RWPE1 (cell line): ENCODE data around the gene STK17B.

ENCODE experiments used
- CTCF ChIA-PET: fragments of 350-600 bp; sonication (Branson Sonifier 250); formaldehyde crosslinking; extraction: SDS; loops from one replicate; lab custom pipeline; 2021; lab: Yijun Ruan, JAX
- POLR2A ChIA-PET: fragments of 400-600 bp; formaldehyde crosslinking; extraction: SDS; loops from one replicate; lab custom pipeline; 2020; ENCODE audit warnings: antibody characterized with exemption; ENCODE audit not compliant: low non-redundant PET; lab: Yijun Ruan, JAX
- DNase-seq: peaks from one replicate; pipeline ENCODE4 v3.0.0; 2012; ENCODE audit warnings: low spot score
- H3K27ac ChIP-seq: fragments of 450-650 bp; 2 replicates; pipeline ENCODE4 v1.5.1; 2017
- CTCF ChIP-seq: fragments of 450-650 bp; conservative IDR thresholded peaks from 2 replicates; pipeline ENCODE4 v1.5.1; 2017; ENCODE audit warnings: low read depth, mild to moderate bottlenecking

Gene STK17B

GRCh38 chr2:196117214-196117705 lies 54.1 kb downstream of the STK17B start:
- DNase-seq, result no peak
- H3K27ac ChIP-seq, result no peak overlapping the region
- TF ChIP-seq CTCF, result no peak
- CTCF ChIA-PET, result interaction anchor here (0.6 kb wide), 1 partner anchor 61 kb away, joined by 3 read pairs; no protein-coding TSS in a partner anchor
- POLR2A ChIA-PET, result no interaction called here

DNA sequence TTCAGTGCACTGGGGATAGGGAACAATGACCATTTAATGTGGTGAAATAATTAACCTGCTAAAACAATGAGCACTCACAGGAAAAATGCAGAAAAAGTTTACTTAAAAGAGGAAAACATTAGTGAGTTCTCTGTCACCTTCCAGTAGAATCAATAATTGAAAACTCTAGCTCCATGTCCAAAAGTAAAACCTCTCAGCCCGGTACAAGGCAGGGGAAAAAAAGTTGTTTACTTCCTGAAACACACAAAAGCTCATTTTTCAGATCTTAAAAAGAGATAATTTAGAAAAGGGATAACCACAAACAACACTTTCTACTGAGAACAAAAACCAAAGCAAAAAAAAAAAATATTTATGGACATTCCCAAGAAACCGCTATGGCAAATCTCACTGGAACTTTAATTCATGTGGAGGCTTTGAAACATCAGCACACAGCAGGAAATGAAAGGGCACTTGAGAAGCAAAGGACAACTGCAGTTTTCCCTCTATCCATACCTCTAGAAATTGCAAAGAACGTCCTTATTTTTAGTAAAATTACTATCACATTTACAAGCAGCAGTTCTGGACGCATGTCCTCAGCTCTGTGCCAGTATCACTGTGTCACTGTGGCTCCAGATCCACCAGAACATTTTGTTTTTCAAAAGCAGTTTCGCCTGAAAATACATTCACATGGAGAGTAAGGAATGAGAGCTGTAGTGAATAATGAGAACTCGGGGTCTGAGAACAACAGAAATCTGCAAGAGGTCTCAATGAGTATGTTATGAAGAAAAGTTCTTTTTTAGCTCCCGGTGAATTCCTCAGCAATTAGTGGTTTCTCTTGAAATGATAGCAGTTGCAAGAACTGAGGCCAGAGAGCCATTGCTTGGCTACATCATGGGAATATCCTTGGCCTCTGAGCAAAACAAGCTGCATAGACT lies 58.1 kb downstream of the STK17B start:
- ChIA-PET POLR2A (no interaction called here), CTCF (interaction anchor here (0.5 kb wide), 1 partner anchor 23 kb away, joined by 3 read pairs; no protein-coding TSS in a partner anchor)
- H3K27ac ChIP-seq, result no peak overlapping the region
- DNase-seq, result no peak
- TF ChIP-seq CTCF, result no peak

DNA sequence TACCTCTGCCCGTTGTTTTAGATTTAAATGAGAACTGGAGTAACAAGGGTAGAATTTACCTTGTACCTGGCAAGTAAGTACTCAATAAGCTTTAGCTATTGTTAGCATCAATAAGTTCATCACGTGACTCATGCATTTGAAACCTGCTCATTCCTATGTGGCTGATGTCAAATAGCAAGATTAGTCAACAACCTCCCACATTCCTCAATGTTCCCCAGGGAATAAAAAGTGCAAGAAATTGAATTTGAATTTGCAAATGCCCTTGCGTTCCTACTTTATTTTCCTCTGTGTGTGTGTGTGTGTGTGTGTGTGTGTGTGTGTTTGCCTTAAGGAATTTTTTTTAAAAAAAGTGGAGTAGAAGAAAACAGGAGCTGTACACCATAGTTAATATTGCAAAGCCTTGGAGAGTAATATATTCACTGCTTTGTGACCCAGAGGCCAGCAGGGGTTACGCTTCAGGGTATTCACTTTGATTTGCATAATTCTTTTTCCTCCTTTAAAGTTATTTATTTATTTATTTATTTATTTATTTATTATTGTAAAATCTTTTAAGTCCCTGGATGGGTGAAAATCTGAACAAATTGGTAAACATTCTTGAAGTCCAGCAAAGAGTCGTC lies 58.9 kb downstream of the STK17B start:
- ChIA-PET CTCF (no interaction called here), POLR2A (no interaction called here)
- no peak for TF ChIP-seq CTCF
- H3K27ac ChIP-seq, result no peak overlapping the region
- DNase-seq, result peak; percentile 59

DNA sequence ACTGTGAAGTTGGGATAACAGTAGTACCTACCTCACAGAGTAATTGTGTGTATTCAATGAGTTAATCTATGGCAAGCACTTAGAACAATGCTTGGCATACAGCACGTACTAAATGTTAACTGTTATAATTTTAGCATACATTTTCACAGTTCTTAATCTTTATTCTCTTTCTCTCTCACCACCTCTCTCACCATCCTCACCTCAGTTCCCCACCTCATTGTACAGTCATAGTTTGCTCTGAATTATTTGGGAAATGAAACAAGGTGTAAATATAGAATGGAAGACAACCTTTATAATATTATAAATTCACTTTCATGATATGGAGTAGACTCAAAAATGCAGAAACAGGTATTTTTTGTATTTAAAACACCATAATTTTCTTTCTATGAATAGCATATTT lies 62.8 kb downstream of the STK17B start:
- ChIA-PET POLR2A (no interaction called here), CTCF (no interaction called here)
- H3K27ac ChIP-seq, result no peak overlapping the region
- TF ChIP-seq CTCF, result no peak
- DNase-seq, result no peak

- CTCF ChIA-PET, result no interaction called here
- H3K27ac ChIP-seq, result no peak overlapping the region
- DNase-seq, result no peak
- TF ChIP-seq CTCF, result no peak
- POLR2A ChIA-PET, result no interaction called here
These were observed 65.4 kb downstream of the STK17B start for GRCh38 chr2:196105951-196106350.

- DNase-seq, result no peak
- no peak overlapping the region for H3K27ac ChIP-seq
- CTCF ChIA-PET, result interaction anchor here (0.7 kb wide), 1 partner anchor 671 kb away, joined by 5 read pairs; no protein-coding TSS in a partner anchor
- no peak for TF ChIP-seq CTCF
- POLR2A ChIA-PET, result no interaction called here
These were observed 67.3 kb downstream of the STK17B start for GRCh38 chr2:196104066-196104465.
